Left hindlimb (tissue), 1 donor: ENCODE data around the gene PDZRN3.

Experiments
- DNase-seq: peaks from one replicate; pipeline ENCODE4 v3.0.0-alpha.2; 2018

Gene PDZRN3

DNA sequence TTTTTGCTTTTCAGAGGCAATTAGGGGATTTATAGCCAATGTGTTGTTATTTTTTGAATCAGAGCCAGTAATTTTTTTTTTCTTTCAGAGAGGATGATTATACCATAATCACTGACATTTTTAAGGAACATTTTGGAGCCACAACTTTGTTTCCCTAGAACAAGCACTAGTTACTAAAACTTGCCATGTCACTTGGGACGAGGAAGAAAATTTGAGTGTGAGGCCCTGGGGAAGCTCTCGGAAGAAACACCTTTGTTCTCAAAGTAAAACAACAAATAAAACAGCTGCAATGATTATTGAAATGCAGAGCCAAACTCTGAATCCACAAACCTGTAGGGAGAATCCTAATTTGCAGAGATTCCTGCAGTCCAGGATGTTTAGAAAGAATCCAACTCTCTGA, 69.7 kb downstream of the PDZRN3 start:
- DNase-seq: no peak

DNA sequence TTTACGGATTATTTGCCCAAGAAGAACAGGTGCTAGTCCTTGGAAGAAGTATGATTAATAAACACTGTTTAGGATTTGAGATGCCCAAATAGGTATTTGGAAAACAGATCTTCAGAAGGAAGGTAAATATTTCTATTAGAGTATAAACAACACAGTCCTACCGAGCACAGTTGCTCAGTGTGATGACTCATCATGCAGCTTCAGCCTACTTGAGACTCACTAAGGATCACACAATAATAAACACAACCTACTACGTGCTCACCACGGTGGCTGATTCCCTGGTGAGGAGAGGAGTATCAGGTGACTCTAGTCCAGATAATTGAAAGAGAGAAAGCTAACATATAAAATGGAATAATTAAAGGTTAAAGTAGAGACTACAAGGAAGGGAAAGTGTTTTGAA, 72.0 kb downstream of the PDZRN3 start:
- no peak for DNase-seq

DNA sequence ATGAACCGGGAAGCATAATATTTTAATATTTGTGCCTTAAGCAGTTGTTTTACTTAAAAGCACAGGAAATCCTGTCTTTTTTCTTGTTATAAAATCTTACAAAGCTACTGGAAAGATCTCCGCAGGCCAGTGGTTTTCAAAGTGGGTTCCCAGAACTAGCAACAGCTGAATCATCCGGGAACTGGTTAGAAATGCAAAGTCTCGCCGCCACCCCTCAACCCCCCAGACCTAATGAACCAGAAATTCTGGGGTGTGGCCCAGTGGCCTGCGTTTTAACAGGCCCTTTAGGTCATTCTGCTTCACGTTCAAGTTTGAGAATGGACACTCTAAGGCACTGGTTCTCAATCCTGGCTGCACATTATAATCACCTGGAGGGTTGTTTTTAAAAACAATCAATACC, 74.7 kb downstream of the PDZRN3 start:
- DNase-seq: no peak

DNA sequence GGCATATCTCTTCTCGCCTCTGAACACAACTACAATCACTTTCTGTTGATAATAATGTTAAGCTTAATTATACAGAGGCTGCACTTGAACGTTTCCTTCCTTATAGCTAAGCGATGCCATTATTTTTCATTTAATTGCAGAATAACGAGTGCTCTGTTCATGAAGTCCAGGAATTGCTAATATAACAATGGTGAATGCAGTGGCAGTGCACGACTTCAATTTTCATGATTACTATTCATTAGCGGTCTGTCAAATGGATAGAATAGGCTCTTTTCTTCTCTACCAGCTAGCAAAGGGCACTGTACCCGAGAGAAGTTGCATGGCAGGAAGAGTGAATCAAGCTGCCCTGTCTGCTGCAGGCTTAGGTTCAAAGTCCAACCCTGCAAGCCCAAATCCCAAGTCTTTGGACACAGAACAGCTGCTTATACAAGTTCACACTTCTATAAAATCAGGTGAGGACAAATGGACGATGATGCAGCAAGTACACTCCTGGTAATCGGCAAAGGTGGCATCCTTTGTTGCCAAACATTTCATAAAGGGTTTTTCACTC, 75.6 kb downstream of the PDZRN3 start:
- DNase-seq: no peak

DNA sequence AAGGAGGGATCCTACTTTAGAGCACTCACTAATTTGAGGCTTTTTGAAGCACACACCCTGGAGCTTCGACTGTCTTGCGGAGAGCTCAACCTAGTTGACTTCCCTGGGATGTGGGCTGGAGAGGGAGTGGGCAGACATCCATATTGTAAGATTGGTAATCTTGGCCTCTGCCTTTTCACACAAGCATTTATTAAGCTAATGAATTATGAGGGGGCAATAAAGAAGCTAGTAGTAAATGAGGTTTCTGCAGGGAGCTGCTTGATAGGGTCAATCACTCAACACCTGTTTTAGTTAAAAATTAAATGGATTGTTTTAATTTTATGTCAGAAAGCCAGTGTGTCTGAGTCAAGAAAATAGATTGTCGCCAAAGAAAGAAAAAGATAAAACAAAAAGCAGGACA, 76.3 kb downstream of the PDZRN3 start:
- DNase-seq: no peak

DNA sequence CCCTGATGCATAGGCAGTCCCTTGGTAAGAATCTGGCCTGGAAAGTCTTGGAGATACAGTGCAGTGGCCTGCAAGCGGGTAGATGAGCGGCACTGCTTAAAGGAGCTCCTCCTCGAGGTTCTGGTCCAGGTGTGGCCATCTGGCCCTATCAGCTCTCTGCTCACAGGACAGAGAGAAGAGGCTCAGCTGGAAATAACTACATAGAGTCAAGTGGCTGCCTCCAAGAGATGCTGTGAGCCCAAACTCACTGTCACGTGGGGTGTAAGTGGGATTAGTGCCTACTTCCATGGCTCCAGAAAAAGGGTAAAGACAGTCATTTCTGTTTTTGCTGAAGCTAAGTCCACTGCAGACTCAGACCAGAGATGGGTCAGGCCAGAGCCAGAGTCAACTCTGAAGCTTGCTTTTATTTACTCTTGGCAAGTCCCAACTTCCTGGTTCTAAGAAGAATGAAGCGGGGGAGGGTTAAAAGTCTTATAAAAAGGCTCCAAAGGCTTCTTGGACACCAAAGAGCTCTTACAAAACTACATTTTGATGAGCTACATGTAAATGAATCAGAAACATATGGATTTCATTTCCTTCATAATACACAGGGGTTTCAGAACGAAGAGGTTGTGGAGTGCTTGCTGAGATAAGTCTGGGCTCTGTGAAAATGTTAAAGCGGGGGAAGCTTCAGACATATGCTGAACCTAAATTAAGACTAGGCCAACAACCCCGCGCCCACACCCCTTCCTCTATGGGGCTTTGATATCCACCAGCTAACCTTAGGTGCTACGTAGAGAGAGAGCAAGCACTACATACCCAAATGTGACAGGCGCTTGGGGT, 77.1 kb downstream of the PDZRN3 start:
- DNase-seq: peak; percentile 60

DNA sequence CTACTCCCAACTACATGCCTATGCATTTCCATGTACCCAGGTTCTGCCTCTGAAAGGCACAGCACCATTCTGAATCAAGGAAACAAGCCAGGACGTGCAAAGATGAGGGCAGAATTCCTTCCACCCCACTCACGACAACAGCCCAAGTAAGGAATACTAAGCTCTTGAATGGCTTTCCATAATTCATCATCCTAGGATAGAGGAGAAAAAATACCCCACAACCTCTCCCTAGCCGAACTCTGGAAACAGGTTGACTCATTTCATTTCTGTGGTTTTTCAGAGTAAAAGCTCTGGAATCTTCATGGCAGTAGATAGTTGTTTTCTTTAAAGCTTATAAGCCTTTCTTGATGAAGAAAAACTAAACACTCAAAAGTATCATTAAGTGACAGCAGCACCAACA, 77.8 kb downstream of the PDZRN3 start:
- DNase-seq: no peak

DNA sequence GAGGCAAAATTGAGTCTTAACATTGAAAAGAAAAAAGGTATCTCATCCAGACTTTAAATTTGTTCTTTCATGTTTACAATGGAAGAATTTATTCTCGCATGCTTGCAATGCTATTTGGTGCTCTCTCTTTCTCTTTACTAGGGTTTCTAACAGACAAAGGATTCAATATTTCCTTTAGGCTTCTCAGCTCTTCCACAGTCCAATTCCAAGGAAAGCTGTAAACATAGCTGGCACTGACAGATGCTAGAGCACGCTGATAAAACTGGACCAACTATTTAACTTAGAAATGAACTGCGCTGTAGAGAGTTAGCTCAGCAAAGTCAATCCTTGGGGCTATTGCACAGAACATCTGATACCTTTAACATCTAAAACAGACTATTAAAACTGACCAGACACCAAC, 81.3 kb downstream of the PDZRN3 start:
- no peak for DNase-seq

DNA sequence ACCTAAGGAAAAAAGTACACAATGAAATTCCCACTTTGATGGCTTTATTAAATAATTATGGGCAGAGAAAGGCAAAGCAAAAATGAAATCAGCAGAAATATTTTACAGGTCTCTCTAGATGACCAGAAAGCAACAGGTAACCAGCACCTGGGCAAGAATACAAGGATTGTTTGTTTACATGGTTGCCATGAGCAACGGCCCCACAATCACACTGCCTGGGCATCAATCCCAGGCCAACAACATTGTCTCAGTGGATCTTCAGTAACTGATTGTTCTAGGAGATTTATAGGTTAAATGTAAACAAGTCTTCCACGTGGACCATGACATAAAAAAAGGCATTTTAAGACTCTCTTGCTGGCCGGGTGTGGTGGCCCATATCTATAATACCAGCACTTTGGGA, 82.6 kb downstream of the PDZRN3 start:
- DNase-seq: no peak

DNA sequence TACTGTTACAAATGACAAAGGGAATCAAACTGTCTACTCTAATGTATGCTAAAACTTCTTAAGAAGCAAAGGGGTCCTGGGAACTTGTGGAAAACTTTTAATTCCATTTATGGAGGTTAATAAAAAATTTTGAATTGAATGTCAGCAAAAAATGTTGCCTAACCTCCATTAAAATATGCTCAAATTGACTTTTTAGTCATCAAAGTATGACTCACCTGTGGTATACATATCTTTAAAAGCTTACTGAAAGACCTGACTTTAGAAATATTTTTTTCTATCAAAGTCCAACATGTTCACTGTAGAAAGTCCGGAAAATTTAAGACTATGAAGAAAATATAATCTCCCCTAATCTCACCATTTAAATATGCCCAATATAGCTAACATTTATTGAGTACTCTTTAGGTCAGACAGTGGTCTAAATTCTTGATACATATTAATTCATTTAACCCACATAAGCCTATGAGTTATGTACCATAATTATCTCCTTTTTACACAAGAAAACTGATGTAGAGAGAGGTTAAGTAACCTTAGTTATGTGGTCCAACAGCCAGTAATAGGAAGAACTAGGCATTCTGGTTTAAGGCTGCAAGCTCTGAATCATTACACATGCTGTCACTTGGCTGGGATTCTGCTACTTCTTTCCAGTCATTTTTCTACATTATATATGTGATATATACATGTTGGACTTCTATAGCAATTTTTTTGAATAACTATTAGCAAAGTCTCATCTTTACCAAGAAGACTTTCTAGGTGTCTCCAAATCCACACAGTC, 83.6 kb downstream of the PDZRN3 start:
- no peak for DNase-seq

DNA sequence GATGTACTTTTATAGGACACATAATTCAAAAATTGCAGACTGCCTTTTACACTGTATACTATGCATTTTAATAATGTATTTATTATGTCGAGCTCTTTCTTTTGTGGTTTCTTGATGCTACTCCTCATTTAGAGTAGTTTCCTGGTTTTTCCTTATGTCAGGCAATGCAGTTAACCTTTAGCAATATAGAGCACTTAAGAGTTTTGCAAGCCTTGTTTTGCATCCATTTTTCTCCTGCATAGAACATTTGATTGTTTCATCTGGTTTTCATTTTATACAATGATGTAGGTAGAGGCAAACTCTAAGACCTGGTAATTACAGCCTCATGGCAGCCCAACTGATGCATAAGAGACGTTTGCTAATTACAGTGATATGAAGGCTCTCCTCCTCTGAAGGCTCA, 86.3 kb downstream of the PDZRN3 start:
- DNase-seq: no peak

DNA sequence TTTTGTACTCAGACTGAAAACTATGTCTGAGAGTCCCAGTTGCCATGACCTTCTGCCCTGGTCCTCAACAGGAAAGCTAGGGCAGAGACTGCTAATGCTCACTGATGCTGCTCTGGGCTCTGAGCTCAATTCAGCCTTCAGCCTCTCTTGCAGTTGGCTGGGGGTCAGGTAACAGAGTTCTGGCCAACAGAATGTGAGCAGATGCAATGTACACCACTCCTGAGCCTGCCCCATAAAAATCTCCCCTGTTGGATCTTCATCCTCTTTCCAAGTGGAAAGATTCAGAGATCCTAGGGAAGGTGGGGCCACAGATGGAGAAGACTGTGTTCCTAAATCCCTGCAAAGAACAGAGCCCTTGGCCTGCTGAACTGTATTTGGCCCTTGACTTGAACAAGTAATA, 87.8 kb downstream of the PDZRN3 start:
- peak; percentile 72 for DNase-seq

DNA sequence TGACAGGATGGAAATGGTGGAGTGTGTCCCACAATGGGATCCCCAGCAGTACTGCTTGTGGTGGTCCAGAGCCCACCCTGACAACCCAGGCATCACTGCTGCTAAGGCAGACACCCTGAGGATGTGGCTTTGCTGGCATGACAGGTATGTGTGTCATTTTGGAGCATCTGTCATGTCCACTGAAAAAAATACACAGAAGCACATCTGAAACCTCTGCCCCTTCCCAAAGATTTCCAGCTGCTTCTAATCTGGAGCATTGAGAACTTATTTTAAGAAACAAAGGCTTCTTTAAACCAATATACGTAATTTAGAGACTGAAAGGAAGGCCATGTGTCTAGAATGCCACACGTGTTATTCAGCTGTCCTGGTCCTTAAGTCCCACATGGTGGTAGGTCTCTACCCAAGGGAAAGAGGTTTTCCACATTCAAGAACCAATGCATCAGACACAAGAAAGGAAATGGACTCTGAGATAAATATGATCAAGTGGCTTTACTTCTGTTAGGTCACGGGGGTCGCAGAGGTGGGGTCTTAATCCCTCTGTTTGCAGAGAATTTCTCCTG, 88.3 kb downstream of the PDZRN3 start:
- no peak for DNase-seq

DNA sequence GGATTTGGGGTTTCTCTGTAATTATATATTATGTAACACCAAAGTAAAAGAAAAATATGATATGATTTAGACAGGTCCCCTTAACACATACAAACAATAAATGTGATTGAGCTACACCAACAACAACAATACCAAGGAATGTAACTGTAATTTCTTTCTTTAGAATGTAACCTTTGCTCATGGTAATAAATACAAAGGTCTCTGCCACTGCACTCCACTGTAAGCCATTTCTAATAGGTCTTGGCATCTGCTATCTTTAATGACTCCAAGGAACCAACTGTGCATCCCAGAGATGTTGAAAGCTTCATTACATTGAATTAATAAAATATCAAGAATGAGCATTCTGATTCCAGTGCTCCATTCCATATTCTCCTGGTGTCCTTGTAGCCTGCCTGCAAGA, 88.8 kb downstream of the PDZRN3 start:
- DNase-seq: no peak

DNA sequence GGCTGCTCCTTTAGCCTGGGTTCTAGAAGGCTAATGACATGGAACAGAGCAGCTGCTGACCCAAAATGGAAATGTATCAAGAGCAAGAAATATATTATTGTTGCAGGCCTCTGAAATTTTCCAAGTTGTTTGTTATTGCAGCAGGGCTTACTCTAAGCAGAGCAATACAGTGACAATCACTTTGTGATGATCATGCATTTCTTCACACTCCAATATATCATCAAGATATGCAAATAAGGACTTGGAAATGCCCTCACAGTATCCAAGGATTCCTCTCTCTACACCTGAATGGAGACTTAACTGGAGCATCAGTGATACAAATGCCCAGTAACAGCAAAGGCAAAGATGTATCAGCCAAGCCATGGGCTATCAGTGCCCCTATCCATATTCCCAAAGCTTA, 89.6 kb downstream of the PDZRN3 start:
- no peak for DNase-seq

DNA sequence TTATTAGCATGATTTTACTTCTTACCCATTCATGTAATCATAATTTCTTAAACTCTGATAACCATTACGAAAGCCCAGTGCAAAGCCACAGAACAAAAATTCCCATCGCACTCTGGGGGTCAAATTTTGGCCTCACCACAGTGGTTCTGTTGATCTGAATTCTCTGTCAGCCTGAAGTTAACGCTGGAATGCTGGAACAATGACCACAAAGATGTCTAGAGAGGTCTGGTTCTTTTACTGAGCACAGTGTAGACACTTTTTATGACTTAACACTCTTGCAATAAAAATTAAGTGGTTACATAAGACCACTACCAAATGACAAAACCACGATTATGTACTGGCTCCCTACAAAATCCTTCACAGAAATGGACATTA, 94.7 kb downstream of the PDZRN3 start:
- DNase-seq: no peak

DNA sequence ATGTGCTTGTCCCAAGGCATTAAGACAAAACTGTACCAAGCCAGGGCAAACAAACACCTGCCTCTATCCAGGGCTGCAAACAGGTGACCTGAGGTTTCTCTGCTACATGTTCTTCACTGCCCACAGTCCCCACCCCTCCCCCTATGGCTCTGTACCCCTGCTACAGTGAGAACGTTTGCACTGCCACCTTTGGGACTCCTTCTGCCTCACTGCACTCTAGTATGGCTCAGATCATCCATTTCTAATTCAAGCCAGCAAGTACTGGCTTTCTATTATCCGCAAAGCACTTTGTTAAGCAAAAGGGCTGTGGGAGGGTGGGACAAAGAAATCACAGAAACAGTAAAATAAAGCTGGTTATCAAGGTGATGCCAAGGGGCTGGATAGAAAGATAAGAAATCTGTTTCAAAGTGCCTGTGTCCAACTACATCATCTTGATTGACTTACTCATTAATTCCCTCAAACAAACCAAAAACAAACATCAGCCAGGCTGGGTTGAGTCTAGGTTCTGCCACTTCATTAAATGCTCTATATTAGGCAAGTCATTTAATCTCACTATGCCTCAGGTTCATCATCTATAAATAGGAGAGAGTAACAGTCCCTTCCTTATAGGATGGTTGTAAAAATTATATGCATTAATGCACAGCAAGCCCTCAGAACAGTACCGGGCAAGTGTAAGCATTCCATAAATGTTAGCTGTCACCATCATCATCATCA, 95.3 kb downstream of the PDZRN3 start:
- DNase-seq: no peak

DNA sequence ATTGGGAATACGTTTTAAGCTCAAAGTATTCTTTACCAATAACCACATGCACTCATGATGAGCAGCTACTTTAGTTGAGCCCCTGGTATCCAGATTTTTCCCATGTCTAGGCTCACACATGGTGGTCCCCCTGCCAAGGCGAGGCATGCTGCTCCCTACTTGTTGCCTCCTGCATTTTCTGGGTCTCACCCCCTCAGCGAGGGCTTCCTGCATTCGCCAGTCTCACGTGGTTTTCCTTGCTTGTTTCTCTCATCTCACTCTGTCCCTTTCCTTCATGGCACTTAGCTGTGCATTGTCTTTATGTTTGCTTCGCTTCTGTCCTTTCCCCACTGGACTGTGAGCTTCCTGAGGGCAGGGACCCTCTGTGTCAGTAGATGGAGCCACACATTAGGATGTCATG, 99.2 kb downstream of the PDZRN3 start:
- DNase-seq: no peak

DNA sequence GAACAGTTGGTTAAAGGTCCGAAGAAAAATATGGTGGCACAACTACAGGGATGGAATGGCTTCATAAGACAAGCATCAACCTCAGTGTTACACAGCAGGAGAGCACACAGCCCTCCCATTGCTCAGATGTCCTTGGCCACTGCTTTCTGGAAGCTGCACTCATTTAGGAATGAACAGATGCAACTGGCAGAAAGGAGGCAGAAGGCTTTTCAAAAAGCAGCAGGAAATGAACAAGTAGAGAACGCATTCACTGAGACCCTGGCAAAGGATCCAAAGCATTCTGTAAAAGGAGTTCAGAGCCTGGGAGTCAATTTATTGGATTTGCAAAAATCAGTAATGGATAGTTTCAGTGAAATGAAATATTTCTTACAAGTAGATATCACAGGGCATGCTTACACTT, 101.1 kb downstream of the PDZRN3 start:
- DNase-seq: no peak

DNA sequence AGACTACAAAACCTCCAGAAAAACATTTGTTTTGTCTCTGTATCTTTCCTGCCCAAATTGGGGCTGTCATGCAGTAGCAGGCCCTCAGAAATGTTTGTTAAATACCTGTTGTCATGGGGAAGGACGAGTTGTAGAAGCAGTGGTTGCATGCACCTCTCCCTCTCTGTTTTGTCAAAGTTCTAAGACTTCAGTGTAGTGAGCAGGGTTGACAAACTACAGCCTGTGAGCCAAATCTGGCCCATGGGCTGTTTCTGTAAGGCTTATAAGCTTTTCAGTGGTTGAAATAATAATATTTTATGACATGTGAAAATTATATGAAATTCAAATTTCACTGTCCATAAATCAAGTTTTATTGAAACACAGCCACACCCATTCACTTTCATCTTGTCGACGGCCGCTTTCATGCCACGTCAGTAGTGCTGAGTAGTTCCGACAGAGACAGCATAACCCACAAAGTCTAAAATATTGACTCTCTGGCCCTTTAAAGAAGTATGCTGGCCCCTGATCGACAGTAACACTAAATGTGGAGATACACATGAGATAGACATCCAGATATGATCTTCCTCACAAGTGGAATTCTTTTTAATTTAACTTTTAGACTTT, 102.9 kb downstream of the PDZRN3 start:
- DNase-seq: no peak

DNA sequence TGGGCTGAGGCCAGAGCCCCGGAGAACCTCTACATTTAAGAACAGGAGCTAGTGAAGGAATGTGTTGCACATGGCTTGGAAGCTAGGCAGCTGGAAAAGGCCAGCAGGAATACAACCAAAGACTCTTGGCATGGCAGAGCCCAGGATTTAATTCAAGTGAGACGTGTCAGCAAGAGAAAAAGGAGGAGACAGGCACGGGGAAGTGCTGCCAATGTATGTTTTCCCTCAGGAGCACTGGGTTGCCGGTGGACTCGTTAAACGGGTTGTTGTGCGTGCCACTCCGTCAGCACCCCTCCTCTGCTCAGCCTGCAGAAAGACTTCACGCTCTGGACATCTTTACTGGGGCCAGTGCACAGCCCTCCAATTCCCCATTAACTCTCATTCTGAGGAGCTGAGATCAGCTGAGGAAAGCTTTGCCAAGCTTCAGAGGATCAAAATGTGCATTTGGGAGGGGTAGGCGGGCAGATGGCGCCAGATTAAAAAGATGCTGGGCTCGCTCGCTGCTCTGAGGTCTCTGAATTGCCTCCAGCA, 103.7 kb downstream of the PDZRN3 start:
- DNase-seq: peak; percentile 93

DNA sequence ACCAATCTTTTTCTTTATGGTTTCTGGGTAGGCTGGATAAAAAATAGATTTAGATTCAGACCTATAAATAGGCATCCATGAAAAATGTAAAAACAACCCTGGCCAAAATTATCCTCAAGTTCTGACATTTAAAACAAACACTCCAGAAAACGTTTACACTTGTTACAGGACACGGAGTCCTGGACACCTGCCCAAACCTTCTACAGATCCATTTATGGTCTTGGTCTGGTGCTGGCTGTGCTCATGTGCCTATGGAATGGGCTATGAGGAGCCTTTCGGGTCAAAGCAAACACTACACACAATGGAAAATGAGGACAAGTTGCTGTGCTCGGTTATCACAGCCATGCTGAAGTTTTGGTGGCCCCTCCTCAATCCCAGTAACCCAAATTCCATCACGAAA, 108.1 kb downstream of the PDZRN3 start:
- no peak for DNase-seq

DNA sequence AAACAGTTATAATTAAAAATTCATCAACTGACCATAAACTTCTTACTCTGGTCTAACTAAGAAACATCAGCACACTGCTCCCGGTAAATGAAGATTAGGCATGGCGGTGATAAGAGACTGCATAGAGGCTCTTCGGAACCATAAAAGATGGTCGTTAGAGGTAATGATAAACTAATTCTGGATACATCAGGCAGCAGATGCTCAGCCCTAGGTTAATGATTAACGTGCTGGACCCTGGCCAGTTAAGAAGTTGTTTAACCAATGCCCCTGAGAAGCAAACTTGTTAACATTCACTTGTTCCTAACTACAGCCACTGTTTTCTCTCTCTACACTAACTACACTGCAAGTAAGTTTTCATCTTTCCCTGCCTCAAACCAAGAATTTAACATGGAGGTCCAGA, 111.5 kb downstream of the PDZRN3 start:
- no peak for DNase-seq
